ENCODE results near the gene AKT3. TPM values are rescaled to one million over a fixed set of nuclear protein-coding genes. Genes with fewer than 3 reads are reported as not detected.

The AKT3 gene
- total and polyA plus RNA-seq, 2 of the 8 experiments (the other 6 are each of a cell fraction or from before 2014, with no cell fraction given) = 6.0 to 36.4 TPM

GRCh38 chr1:243580984-243581383, 269.1 kb downstream of the AKT3 start:
- TF ChIP-seq CTCF (IDR thresholded peaks at IDR 0.05; ENCODE audit: control extremely low read depth in 1 of 3, insufficient read depth in 1 of 3, low read depth in 1 of 3, low read length in 3 of 3) = no peak
- TF ChIP-seq BACH1 (IDR thresholded peaks at IDR 0.05; ENCODE audit: low read length) = no peak
- no peak for TF ChIP-seq TBP (IDR thresholded peaks at IDR 0.05; ENCODE audit: low read depth, low read length)
- TF ChIP-seq CHD2 (IDR thresholded peaks at IDR 0.05; ENCODE audit: low read length) = no peak
- TF ChIP-seq GABPA (IDR thresholded peaks at IDR 0.05; ENCODE audit: borderline replicate concordance, insufficient read depth, low read length) = no peak
- no peak for TF ChIP-seq KDM1A (IDR thresholded peaks at IDR 0.05; ENCODE audit: borderline replicate concordance, low read length)
- TF ChIP-seq ASH2L (IDR thresholded peaks at IDR 0.05; ENCODE audit: low read length) = no peak
- no peak for TF ChIP-seq USF2 (IDR thresholded peaks at IDR 0.05; ENCODE audit: low read length)
- TF ChIP-seq CBX5 (IDR thresholded peaks at IDR 0.05; ENCODE audit: low read depth, low read length) = no peak
- H2BK12ac ChIP-seq (ENCODE audit: low read depth, low read length) = no peak overlapping the region
- 0 out of 4 replicates have a peak, but pooled peaks cover 4 to 7% of the 10 kb centered on the region in 2 experiments for H3K9me3 ChIP-seq (ENCODE audit: insufficient read depth in 2 of 2, low read depth in 1 of 2, low read length in 1 of 2)
- no peak overlapping the region for H2BK15ac ChIP-seq (ENCODE audit: low read length)
- no peak overlapping the region for H3K9ac ChIP-seq (replicated peaks in 1 of 4; ENCODE audit: extremely low read depth in 1 of 4, low read depth in 3 of 4, low read length in 3 of 4)
- H3K23me2 ChIP-seq (ENCODE audit: low read depth, low read length) = no peaks in the 10 kb centered on the region
- FAIRE-seq (no peak), DNase-seq (ENCODE audit: low read depth in 1 of 2, low spot score in 2 of 2) (no peak)
- no peak overlapping the region for H3K14ac ChIP-seq (ENCODE audit: insufficient read length)
- no peak overlapping the region for H3K4ac ChIP-seq (replicated peaks; ENCODE audit: insufficient read length, low read depth, low read length)
- H3K4me2 ChIP-seq (ENCODE audit: insufficient read depth in 1 of 2, low read depth in 2 of 2, low read length in 2 of 2) = no peak overlapping the region
- H2BK5ac ChIP-seq (ENCODE audit: low read depth, low read length) = no peak overlapping the region
- no peak overlapping the region for H2AFZ ChIP-seq (ENCODE audit: low read length)
- no peaks in the 10 kb centered on the region for H3K79me1 ChIP-seq (ENCODE audit: low read depth, low read length)
- H3K79me2 ChIP-seq (ENCODE audit: control insufficient read depth in 1 of 2, insufficient read depth in 2 of 2, low read length in 2 of 2) = no peaks in the 10 kb centered on the region
- no peaks in the 10 kb centered on the region for H3K36me3 ChIP-seq (ENCODE audit: control insufficient read depth in 2 of 4, insufficient read depth in 4 of 4, low read length in 3 of 4)
- no peak overlapping the region for H4K8ac ChIP-seq (ENCODE audit: extremely low read depth, insufficient read depth, low read length)
- CTCF ChIA-PET (ENCODE audit: partially characterized antibody) = interaction anchor here (0.9 kb wide), 1 partner anchor 685 kb away, joined by 3 read pairs; no protein-coding TSS in a partner anchor
- no peak overlapping the region for H2AK5ac ChIP-seq (ENCODE audit: low read depth, low read length)
- no peak overlapping the region for H3K56ac ChIP-seq (replicated peaks; ENCODE audit: insufficient read length, low read depth, low read length)
- 100% methylated on average over 1 of the region's 1 CpG; no CpG with 5 or more reads in 1 of the 2 experiments for WGBS, 2 experiments (ENCODE audit: extremely low coverage in 1 of 2, insufficient coverage in 1 of 2, insufficient read length in 1 of 2, insufficient replicate concordance in 2 of 2, low coverage in 1 of 2, low lambda C conversion rate in 2 of 2, missing lambda C conversion rate in 1 of 2)
- H3K4me1 ChIP-seq (replicated peaks in 1 of 4; ENCODE audit: control insufficient read depth in 3 of 4, insufficient read depth in 4 of 4, low read length in 3 of 4) = no peaks in the 10 kb centered on the region
- H4K5ac ChIP-seq (ENCODE audit: insufficient read length, low read depth, low read length) = no peak overlapping the region
- no peaks in the 10 kb centered on the region for H4K20me1 ChIP-seq (replicated peaks in 1 of 2; ENCODE audit: control insufficient read depth in 1 of 2, insufficient read depth in 2 of 2, low read length in 2 of 2)
- POLR2A ChIA-PET (ENCODE audit: partially characterized antibody) = interaction anchor here (0.6 kb wide), 1 partner anchor 438 kb away, joined by 3 read pairs; no protein-coding TSS in a partner anchor
- no peaks in the 10 kb centered on the region for H3K27me3 ChIP-seq (replicated peaks in 1 of 4; ENCODE audit: control insufficient read depth in 3 of 4, extremely low read depth in 1 of 4, insufficient read depth in 3 of 4, low read length in 3 of 4)
- H3K4me3 ChIP-seq (ENCODE audit: extremely low read depth in 1 of 4, insufficient read depth in 2 of 4, low read depth in 3 of 4, low read length in 4 of 4) = no peak overlapping the region
- H4K91ac ChIP-seq (replicated peaks; ENCODE audit: insufficient read length, low read length) = peak overlapping the region; percentile 81
- H2BK20ac ChIP-seq (ENCODE audit: low read length) = no peak overlapping the region
- H3K23ac ChIP-seq (ENCODE audit: insufficient read length) = no peak overlapping the region
- no peak overlapping the region for H3K18ac ChIP-seq (ENCODE audit: extremely low read depth, low read length)
- no peak overlapping the region for H2BK120ac ChIP-seq (replicated peaks; ENCODE audit: low read depth, low read length)
- no peak overlapping the region for H3K27ac ChIP-seq (ENCODE audit: low read depth, low read length)

Data from H1 (cell line).